ENCODE results near the gene HOXA6. TPM values are rescaled to one million over a fixed set of nuclear protein-coding genes. Genes with fewer than 3 reads are reported as not detected.

HOXA6 gene
- total RNA-seq, 1 experiment from 2014 or later: not detected

DNA sequence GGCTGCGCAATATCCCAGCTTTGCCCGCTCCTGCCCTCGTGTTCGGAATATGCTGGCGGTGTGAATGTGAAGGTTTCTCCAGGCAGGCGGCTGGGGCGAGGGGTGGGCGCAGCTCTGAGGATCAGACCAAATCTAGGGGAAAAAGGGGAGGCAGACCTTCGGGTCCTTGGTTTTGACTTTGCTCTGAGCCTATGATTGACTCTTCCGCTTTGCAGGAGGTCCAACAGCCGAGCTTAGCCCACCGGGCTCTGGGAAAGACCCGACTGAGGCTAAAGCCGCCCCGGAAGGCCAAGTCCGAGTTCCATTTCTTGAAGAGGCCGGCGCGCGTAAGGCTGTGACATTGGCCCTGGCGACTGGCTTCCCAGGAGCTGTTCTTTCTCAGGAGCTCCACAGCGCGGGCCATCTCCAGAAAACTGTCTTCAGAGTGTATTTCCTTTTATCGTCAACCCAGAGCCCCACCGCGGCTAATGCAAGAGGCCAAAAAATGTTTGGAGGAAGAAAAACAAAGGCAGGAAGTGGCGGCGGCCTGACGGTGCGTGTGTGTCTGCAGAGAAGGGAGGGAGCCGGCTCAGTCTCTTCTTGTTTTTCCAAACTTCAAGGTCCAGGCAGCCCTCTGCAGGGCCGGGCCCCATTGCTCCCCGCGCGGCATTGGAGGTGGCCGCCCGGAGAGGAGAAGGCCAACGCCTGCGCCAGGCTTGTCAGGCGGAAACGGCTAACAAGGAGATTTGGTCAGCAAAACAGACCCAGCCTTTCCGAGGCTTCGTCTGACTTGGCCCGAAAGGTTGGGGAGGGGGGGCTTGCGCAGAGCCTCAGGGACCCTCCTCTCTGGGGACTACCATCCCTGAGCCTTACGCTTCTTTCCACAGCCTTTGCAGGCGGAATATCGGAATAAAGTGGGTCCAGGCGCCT, 41.1 kb upstream of the HOXA6 start:
- Histone ChIP-seq H2BK5ac (ENCODE audit: insufficient read length, low read length) (no peak overlapping the region), H3K4me2 (ENCODE audit: insufficient read depth, insufficient read length, low read length) (no peak overlapping the region), H3K18ac (ENCODE audit: insufficient read length, low read depth, low read length) (no peak overlapping the region), H3K27ac (ENCODE audit: insufficient read length, low read depth, low read length) (no peak overlapping the region), H2AK5ac (ENCODE audit: insufficient read length, low read length) (no peak overlapping the region), H4K8ac (replicated peaks; ENCODE audit: insufficient read length, low read depth, low read length) (no peak overlapping the region), H4K91ac (ENCODE audit: insufficient read length, low read depth, low read length) (no peak overlapping the region), H3K79me1 (ENCODE audit: insufficient read depth, low read depth, low read length, poor library complexity, severe bottlenecking) (no peaks in the 10 kb centered on the region), H2BK12ac (ENCODE audit: insufficient read length, low read depth, low read length) (no peak overlapping the region), H3K23me2 (ENCODE audit: insufficient read length, low read depth, low read length, poor library complexity, severe bottlenecking) (no peaks in the 10 kb centered on the region), H3K4ac (ENCODE audit: low read depth, low read length) (no peak overlapping the region), H3K4me1 (ENCODE audit: insufficient read depth, low read length) (no peaks in the 10 kb centered on the region), H2BK20ac (ENCODE audit: low read depth, low read length, poor library complexity, severe bottlenecking) (no peak overlapping the region), H4K20me1 (ENCODE audit: control insufficient read depth, insufficient read depth, insufficient read length) (no peaks in the 10 kb centered on the region), H3T11ph (ENCODE audit: low read length) (no peak overlapping the region), H3K9ac (ENCODE audit: extremely low read depth, insufficient read length, low read length) (no peak overlapping the region), H2BK120ac (ENCODE audit: low read depth, low read length, poor library complexity, severe bottlenecking) (no peak overlapping the region), H2BK15ac (ENCODE audit: low read depth, low read length) (no peak overlapping the region), H3K79me2 (ENCODE audit: insufficient read depth, low read length) (no peaks in the 10 kb centered on the region), H4K5ac (ENCODE audit: insufficient read length, low read depth, low read length) (no peak overlapping the region), H3K9me3 (ENCODE audit: control insufficient read depth, low read depth, low read length) (no peaks in the 10 kb centered on the region), H3K23ac (ENCODE audit: insufficient read length, low read depth, low read length) (no peak overlapping the region), H2AFZ (ENCODE audit: low read length) (no peak overlapping the region), H3K27me3 (ENCODE audit: insufficient read depth, low read length) (peaks cover 97% of the 10 kb centered on the region), H3K14ac (ENCODE audit: insufficient read depth, low read length) (no peak overlapping the region), H3K56ac (ENCODE audit: insufficient read length, low read depth, low read length) (no peak overlapping the region)
- peak; percentile 60 for DNase-seq
- Mint-ChIP-seq H3K36me3 (ENCODE audit: insufficient read depth in 1 of 3, low read depth in 3 of 3) (peaks cover 0 to 2% (median 0%) of the 10 kb centered on the region in 3 experiments; a peak in 3 of 7 replicates), H3K27me3 (ENCODE audit: low read depth) (peaks cover 100% of the 10 kb centered on the region), H3K4me3 (peak overlapping the region; percentile 12 to 73; a peak in 4 of 5 replicates), H3K27ac (no peak overlapping the region), H3K9me3 (peaks cover 1 to 14% of the 10 kb centered on the region in 2 experiments; a peak in 3 of 5 replicates), H3K4me1 (peaks cover 17 to 44% of the 10 kb centered on the region in 2 experiments)
- WGBS (ENCODE audit: extremely low coverage, insufficient read length, low lambda C conversion rate): no CpG with 5 or more reads among the region's 49 CpGs
- TF ChIP-seq, protein P1, sequence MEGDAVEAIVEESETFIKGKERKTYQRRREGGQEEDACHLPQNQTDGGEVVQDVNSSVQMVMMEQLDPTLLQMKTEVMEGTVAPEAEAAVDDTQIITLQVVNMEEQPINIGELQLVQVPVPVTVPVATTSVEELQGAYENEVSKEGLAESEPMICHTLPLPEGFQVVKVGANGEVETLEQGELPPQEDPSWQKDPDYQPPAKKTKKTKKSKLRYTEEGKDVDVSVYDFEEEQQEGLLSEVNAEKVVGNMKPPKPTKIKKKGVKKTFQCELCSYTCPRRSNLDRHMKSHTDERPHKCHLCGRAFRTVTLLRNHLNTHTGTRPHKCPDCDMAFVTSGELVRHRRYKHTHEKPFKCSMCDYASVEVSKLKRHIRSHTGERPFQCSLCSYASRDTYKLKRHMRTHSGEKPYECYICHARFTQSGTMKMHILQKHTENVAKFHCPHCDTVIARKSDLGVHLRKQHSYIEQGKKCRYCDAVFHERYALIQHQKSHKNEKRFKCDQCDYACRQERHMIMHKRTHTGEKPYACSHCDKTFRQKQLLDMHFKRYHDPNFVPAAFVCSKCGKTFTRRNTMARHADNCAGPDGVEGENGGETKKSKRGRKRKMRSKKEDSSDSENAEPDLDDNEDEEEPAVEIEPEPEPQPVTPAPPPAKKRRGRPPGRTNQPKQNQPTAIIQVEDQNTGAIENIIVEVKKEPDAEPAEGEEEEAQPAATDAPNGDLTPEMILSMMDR (conservative IDR thresholded peaks at IDR 0.05): no peak

Data from H9 (cell line).